GM19238 (cell line): Measurements from ENCODE around the gene PRRX2.

Source experiments
- DNase-seq: peaks from one replicate; pipeline ENCODE4 v3.0.0; 2011; ENCODE audit warnings: low spot score; ENCODE audit not compliant: insufficient read length

PRRX2 gene

DNA sequence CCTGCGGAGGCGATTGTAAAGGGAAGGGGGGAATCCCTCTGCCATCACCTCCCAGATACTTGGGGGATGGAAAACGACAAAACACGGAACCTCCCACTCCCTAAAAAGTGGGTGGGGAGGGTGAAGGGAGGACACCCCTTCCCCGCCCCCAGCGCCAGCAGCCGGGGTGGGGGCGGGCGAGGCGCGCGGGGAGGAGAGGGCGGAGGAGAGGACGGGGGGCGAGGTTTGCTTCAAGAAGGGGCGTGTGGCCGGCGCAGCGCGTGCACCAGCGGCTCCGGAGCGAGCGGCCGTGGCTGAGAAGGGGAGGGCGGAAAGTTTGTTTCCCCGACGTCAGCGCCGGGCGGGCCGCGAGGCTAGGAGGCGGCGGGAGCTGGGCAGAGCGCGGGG, at the start of gene PRRX2:
TSS of gene PRRX2 (plus strand) at position 259 of the 387 bp plus-strand sequence. CDS start 221 bp downstream, outside the sequence.
- DNase-seq, result no peak

DNA sequence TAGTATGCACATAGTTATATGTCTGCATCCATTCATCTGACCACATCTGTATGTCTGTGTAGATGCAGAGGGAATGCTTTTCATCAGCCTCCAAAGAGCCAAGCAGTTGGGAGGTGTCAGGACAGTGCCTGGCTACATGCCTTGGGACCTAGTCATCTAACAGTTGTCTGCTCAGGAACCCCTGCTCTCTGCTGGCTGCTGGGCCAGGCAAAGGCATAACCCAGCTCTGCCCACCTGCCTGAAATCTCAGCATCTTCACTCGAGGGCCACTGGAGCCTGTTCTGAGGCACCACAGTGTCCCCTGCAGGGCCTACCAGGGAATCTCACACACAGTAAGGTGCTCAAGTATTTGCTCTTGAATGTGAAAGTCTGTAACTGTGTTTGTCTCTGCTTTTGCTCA, 48.3 kb upstream of the PRRX2 start:
- no peak for DNase-seq

DNA sequence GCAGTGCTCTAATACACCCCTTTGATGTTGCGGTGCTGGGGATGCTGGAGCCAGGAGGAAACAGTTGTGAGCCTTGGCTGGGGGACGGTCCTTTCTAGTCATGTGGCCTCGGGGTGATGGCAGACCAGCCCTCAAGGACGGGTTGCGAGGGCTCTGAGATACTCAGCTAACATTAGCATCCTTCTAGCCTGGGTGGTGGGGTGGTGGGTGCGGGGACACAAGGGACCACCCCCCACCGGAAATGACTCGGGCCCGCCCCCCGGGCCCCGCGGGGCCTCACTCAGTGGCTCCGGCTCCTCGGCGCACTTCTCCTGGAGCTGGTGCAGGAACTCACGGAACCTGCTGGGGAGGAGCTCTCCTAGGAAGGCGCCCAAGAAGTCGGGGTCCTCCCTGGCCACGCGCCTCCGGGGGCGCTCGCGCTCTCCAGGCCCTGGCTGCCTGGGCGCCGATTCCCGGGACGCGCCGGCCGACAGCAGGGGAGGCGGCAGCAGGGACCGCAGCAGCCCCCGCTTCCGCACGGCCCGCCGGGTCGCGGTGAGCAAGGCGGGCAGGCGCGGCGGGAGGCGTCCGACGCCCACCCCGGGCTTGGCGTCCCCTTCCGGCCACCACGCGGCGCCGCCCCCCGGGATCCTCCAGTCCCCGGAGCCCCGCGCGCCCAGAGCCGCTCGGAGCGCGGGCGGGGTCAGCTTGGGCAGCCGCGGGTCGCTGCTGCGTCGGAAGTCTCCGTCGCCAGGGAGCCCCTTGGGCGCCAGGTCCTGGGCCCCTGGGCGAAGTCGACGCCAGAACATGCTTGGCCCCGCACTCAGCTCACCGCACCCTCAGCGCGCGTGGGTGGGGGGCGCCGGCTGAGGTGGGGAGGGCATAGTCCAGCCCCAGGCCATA, 45.4 kb upstream of the PRRX2 start:
- no peak for DNase-seq

DNA sequence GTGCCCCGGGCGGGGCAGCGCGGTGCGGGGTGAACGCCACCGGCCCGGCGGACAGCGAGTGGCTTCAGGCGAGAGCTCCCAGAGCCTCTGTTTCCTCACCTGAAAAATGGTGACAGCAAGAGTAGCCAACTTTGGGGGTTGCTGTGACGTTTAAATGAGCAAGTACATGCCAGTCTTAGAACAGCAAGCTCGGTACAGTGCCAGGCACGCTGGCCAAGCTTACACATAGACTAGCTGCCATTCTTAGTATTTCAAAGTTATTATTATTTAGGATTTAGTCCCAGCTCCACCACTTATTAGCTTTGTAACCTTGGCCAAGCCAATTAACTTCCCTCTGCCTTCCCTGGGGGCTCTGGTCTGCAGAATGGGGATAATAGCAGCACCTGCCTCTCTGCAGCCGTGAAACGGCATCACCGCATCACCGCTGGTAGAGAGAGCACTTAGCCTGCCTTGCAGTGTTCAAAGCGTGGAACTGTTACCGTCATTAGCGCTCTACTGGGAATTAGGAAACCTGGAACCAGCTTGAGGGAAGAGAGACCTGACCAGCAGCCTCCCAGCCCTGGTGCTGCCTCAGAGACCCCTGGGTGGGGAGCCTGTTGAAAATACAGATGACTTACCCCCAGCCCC, 44.7 kb upstream of the PRRX2 start, which contains the start of gene C9orf50:
TSS of gene C9orf50 (minus strand) at position 433 of the 627 bp plus-strand sequence. CDS start 527 bp downstream, outside the sequence.
- DNase-seq, result no peak

DNA sequence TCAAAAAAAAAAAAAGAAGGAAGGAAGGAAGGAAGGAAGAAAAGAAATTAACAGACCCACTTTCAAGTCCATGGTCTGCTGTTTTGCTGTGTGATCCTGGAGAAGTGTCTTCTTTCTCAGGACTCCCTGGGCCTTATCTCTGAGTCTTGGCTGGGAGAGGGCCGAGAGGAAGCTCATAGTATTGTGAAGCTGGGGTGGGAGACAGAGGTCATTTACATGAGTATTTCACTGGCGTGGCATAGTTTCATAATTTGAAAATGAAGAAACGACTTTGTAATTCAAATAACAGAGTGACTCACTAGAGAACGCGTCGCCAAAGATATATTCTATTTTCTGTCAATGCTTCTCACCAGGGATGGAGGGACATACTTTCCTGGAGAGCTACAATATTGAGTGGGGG, 42.1 kb upstream of the PRRX2 start:
- no peak for DNase-seq

DNA sequence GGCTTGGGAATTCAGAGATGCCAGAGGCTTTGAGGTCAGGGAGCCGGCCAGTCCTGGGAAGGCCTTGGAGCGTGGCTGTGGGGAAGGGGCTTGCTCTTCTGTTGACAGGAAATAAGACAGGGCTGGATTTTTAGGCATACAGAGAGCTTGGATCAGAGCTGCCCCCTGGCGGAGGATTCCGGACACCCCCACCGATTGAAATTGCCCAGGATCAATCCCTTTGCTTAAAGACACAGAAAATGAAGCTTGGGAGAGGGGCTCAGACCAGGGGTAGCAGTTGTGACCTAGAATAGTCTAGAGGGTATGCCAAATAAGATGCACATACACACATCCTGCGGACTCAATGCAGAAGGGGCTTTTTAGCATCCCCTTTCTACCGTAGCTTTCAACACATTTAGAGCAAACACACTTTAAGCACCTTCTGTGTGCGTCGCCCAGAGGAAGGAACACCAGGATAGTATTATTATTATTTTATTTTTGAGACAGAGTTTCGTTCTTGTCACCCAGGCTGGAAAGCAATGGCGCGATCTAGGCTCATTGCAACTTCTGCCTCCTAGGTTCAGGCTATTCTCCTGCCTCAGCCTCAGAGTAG, 41.2 kb upstream of the PRRX2 start:
- peak; percentile 64 for DNase-seq

DNA sequence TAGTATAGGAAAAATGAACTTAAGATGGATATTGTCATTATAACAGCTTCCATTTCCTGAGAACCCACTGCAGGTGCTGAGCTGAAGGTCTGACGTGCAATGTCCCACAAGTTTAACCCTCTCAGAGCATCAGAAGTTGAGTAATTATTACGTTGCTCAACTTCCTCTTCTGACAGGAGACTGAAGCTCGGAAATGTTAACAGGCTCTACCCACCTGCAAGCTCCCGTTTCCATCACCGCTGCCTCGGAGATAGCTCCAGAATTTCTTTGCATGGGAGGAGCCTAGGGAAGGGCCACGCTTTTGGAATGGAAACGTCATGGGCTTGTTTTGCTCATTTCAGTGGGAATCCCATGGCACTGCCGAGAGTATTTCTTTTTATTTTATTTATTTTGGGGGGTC, 40.5 kb upstream of the PRRX2 start:
- no peak for DNase-seq

DNA sequence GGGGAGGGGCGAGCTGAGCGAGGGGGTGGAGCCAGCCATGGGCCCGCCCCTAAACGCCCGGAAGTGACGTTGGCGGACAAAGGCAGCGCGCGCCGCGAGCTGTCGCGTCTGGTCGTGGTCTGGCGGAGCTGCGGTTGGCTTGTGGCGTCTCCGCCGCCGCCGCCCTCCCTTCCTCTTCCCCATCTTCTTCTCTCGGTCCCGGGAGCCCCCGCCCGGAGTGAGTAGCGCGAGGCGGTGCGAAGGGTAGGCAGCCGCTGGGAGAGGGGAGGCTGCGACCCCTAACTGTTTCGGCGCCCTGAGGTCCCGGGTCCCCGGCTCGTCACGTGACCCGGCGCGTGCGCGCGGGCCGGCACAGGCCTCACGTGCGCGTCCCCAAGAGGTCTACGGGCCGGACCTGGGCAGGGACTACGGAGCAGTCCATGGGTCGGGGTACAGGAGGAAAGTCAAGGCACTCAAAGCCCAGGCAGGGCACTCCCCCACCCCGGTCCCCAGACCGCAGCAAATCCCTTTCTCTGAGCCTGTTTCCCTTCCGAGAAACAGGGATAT, 39.3 kb upstream of the PRRX2 start, which contains the start of gene NTMT1:
TSS of gene NTMT1 (plus strand) at position 85 of the 546 bp plus-strand sequence. CDS start 6,541 bp downstream, outside the sequence.
- DNase-seq, result peak; percentile 92

DNA sequence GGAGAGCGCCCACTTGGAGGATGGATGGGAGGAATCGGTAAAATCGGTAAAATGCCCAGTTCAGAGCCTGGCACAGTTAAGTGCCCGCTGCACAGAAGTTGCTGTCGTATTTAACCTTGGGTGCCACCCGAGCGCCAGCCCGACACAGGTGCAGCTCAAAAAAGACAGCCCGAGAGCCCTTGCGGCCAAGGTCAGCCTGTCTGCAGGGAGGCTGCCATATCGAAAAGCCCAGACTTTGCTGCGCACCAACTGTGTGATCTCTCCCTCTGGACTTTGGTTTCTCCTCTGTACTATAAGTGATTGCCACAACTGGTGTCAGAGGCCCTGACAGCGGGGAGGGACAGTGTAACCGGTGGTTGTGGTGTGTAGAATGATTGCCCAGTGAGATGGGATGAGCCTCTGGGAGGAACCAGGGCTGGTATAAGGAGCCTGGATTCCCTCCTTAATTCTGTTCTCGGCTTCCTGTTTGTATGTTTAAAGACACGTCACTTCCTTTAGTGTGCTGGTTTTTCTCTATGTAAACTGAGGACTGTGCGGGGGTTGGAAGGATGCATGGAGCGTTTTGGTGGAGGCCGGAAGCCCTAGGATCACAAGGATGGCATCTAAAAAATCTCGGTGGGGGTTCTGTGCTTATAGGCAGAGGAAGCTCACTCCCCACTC, 38.7 kb upstream of the PRRX2 start:
- peak; percentile 50 for DNase-seq

DNA sequence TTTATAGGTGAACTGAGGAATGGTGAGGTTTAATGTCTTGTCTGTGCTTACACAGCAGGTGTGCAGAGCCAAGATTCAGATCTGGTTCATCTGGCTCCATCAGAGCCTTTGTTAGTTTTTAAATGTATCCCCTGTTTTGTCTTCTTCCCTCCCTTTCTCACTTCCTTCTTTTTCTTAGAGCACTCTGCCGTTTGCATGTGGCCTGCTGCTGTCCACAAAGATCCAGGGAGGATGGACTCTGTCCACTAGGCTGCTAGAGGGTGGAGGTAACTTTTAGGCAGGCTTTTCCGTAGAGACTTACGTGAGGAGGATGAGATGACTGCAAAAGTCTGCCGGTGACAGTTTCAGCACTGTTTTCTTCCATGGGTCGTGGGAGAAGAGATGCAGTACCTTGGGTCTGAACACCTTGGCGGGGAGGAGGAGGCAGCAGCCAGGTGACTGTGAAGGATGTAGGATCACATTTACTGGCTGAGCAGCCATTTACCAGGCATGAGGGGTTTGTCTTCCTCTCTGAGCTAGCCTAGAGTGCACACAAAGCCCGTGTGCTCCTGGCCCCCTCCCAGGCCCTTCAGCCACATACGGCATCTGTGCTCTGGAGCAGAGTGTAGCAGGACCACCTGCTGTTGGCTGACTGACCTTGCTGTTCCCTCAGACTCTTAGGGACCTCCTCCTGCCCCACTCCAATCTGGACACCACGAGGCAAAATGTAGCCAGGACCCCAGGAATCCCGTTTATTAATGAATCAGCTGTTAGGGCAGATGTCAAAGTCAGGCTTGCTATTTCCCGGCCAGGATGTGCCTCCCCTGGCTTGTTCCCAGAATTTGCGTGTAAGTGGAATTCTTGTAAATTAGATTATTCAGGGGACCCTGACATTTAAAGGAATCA, 37.6 kb upstream of the PRRX2 start:
- no peak for DNase-seq

DNA sequence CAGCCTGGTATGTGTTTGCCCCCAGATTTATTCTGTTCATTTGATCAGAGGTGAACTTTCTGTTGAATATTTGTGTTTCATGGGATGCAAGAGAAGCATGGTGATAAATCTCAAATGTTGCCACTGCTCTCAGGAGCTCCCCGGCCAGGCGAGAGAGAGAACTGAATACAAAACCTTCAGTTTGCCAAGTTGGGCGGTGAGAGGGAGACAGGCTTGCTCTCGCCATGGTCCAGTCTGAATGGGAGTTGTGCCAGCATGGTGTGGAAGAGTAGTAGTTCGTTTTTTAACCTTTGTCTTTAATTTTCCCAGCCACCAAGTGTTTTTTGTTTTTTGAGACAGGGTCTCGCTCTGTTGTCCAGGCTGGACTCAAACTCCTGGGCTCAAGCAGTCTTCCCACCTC, 36.7 kb upstream of the PRRX2 start:
- DNase-seq, result no peak

DNA sequence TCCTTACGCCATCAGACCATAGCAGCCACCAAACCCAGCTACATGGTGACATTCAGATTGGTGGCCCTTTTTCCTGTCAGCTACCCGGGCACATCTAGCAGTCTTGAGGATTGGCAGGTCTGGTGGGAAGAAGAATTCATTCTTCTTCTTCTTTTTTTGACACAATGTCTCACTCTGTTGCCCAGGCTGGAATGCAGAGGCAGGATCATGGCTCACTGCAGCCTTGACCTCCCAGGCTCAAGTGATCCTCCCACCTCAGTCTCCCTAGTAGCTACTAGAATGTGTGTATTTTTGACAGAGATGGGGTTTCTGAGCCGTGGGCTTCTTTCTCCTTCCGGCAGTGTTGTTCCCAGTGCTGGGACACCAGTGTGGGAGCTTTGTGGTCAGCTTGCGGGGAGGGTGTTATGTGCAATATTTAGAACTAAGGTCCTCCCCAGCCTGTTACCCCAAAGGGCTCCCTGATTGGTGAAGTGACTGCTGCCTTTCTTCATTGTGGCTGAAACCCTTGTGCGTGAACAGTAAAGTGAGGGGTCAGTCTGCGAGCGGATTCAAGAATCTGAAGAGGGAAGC, 36.1 kb upstream of the PRRX2 start:
- no peak for DNase-seq

DNA sequence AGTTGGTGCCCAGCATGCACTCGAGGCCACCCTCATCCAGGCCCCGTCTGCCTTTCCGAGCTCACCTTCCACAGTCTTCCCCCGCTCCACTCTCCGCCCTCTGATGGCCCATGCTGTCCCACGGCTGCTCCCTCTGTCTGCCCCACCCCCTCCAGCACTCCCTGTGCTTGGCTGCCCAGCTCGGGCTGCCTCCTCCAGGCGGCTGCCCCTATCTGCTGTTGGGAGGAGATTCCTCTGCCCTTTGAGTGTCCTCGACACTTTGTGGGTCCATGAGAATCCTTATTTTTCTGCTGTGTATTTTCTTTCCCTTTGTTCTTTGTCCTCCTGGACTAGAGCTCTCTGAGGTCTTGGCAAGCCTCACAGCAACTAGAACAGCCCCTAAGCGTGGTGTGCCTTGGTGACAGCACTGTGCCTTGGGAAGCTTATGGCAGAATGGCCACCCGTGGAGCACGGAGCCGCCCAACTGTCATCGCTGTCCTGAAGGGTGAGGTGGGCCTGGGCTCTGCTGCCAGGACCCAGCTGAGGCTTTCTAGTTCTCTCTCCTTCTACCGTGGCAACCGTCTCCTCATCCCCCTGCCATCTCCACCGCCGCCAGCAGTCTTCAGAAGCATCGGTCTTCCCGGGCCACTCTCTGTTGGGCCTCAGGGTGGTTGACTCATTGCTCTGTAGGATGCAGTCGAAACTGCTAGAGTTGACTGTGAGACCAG, 34.3 kb upstream of the PRRX2 start:
- DNase-seq, result no peak

DNA sequence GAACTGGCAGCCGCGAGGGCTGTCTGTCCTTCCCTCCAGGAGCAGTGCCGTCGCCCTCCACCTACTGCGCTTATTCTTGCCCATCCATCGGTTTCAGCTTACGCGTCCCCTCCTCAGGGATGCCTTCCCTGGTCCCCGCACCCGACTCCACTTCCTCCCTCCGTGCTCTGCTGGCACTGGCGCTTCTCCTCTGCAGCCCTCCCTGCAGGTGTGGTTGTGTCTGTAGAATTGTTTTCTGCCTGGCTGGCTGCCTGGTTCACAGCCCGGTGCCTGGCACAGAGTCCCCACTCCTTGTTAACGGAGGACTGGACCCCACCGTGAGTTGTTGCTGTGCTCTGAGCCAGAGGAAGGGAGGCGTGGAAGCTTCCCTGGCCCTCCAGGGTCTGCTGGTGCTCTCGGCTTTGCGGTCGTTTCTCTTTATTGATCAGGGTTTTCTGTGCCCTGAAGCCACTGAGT, 33.7 kb upstream of the PRRX2 start:
- DNase-seq, result no peak

DNA sequence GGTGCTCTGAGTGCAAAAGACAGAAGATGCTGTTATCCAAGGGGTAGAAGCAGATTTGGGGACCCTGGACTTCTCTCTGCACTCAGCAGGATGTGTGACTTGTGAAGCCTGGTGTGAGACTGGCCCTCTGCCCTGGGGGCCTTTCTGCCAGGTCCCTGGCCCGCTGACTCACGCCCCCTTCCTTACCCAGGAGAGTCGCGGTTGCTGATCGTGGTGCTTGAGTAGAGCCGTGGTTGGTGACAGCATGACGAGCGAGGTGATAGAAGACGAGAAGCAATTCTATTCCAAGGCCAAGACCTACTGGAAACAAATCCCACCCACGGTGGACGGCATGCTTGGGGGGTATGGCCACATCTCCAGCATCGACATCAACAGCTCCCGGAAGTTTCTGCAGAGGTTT, 33.0 kb upstream of the PRRX2 start:
- no peak for DNase-seq

DNA sequence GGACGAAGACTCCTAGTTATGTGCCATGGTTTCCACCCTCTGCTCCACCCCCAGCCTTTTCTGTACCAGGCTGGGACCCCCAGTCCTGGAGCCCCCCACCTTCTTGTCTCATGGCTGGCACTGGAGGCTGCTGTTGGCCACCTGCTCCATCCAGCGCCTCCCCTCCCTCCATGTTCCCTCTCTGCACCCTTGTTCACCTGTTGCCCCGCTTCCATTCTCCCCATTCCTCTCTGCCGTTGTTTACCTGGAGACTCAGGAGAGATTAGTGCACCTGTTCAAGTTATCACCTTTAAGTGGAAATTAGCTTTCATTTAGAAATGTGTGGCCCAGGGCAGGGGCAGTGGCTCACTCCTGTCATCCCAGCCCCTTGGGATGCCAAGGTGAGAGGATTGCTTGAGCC, 32.2 kb upstream of the PRRX2 start:
- DNase-seq, result no peak

DNA sequence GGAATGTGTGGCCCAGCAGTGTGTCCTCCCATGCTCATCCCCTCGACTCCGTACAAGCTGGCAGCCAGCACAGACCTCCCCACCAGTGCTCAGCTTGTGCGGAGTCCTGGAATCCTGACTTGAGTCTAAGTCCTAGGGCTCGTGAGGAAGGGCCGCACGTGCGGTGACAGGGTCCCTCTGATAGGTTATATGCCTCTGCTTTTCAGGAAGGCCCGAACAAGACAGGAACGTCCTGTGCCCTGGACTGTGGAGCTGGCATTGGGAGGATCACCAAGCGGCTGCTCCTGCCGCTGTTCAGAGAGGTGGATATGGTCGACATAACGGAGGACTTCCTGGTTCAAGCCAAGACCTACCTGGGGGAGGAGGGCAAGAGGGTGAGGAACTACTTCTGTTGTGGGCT, 31.6 kb upstream of the PRRX2 start:
- DNase-seq, result no peak

DNA sequence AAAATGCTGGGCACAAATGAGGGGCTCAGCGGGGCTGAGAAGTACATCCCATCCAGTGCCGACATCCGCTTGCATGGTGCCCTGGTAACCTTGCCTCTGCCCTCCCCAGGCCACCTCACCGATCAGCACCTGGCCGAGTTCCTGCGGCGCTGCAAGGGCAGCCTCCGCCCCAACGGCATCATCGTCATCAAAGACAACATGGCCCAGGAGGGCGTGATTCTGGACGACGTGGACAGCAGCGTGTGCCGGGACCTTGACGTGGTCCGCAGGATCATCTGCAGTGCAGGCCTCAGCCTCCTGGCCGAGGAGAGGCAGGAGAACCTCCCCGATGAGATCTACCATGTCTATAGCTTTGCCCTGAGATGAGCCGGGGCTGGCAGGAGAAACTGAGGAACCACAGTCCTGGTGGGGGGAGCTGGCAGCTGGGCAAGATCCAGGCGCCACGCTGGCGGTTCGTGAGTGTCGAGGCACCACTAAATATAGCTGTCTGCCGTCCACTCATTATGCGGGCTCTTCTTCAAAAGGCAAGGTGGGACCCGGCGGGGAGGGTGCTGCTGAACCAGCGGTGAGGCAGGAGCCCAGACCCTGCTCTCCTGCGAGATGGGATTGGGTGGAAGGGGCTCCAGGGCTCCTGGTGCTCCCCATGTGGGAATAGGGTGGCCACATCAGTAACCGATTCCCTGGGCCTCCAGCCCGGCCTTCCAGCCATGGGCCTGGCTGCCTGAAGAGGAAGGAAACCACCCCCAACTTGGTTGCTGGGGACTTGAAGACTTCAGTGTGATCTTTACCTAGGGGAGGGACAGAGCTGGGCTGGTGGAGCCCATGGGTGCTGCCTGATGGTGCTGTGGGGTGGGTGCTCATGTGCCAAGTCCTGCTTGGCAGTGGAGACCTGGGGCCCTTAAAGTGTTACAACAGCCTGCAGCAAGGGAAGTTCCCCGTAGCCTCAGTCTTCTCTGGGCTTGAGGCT, 30.1 kb upstream of the PRRX2 start:
- DNase-seq, result no peak
